ENCODE data around the gene RRAS. TPM values are rescaled to one million over a fixed set of nuclear protein-coding genes. Genes with fewer than 3 reads are reported as not detected.

The RRAS gene
- total and polyA plus RNA-seq, 8 donors, result 5.5 to 42.9 (median 9.5) TPM

DNA sequence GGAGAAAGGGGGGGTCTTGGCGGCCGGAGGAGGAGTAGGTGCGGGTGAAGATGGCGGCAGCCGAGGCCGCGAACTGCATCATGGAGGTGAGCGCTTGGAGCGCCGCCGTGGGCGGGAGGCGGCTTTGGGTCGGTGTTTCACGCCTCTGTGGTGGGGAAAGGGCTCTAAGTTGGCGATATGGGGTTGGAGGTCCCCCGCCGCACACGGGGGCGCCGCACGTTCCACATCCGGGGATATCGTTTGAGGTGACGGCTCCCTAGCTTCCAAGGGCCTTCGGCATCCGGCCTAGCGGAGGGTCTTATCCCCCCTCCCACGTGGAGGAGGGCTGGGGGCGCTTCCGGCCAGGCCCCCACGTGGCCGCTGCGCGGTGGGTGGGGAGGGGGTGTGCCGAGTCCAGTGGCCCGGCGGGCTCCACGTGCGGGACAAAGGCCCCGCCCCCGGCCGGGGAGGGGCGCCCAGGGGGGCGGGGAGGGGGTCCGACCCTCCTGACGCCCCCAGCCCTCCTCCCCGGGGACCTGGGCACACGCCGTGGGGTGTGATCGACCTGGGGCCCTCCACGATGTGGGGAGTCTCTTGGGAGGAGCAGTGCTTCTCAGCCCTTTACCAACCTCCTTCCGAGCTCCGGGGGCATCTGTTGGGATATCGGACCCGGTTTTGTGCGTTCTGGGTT is 37.4 kb upstream of the RRAS start, which contains the start of gene PRMT1:
Gene PRMT1 (plus strand): TSS at position 41 of the 670 bp plus-strand sequence. CDS start 10 bp downstream, at position 51.
- WGBS, 2 donors, result 0% methylated on average over 44 to 57 of the region's 57 CpGs
- Histone ChIP-seq H3K27me3 (no peaks in the 10 kb centered on the region), H3K4me3 (peak within 1 kb of the TSS; percentile 87 to 99 (median 94)), H3K9me3 (no peaks in the 10 kb centered on the region), H3K4me1 (peaks cover 0 to 21% (median 13%) of the 10 kb centered on the region in 3 donors), H3K36me3 (peaks cover 0 to 6% (median 0%) of the 10 kb centered on the region in 3 donors), H3K27ac (peak within 1 kb of the TSS; percentile 89 to 95 (median 92))
- peak in 4 of 6 donors; percentile 57 to 80 (median 70) for DNase-seq
- no peak for FAIRE-seq
- peak; percentile 8 to 14 (median 10) for ATAC-seq
- intact Hi-C loops (cut with DNase I), result loop anchor here in 1 of 3 donors (10.0 kb wide), 1 partner anchor 93 kb away; the partner anchor contains the start of genes NOSIP and PRRG2
- TF ChIP-seq, protein P1, sequence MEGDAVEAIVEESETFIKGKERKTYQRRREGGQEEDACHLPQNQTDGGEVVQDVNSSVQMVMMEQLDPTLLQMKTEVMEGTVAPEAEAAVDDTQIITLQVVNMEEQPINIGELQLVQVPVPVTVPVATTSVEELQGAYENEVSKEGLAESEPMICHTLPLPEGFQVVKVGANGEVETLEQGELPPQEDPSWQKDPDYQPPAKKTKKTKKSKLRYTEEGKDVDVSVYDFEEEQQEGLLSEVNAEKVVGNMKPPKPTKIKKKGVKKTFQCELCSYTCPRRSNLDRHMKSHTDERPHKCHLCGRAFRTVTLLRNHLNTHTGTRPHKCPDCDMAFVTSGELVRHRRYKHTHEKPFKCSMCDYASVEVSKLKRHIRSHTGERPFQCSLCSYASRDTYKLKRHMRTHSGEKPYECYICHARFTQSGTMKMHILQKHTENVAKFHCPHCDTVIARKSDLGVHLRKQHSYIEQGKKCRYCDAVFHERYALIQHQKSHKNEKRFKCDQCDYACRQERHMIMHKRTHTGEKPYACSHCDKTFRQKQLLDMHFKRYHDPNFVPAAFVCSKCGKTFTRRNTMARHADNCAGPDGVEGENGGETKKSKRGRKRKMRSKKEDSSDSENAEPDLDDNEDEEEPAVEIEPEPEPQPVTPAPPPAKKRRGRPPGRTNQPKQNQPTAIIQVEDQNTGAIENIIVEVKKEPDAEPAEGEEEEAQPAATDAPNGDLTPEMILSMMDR (IDR thresholded peaks at IDR 0.05), result no peak

DNA sequence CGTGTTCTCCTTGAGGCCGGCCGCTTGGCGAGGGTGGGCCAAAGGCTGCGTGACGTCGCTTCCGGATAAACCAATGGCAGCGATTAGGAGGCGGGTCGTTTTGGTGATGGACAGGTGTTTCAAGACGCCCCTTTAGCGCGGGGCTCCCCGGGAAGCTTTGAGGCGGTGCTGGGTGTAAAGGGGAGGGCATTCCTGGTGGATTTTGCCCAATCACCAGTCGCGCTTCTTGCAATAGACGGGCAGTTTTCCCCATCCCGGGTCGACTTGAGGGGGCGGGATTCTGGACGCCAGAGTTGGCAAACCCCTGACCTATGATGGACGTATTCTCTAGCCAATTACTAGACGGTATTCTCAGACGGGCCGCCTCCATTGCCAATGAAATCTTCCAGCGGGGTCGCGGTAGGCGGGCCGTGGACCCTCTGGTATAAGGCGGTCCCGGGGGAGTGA is 36.9 kb upstream of the RRAS start:
- Histone ChIP-seq H3K9me3 (no peaks in the 10 kb centered on the region), H3K27me3 (no peaks in the 10 kb centered on the region), H3K4me3 (peak overlapping the region; percentile 87 to 99 (median 94)), H3K4me1 (peaks cover 4 to 25% (median 17%) of the 10 kb centered on the region in 3 donors), H3K27ac (peak overlapping the region; percentile 89 to 95 (median 92)), H3K36me3 (peaks cover 0 to under 1% (median 0%) of the 10 kb centered on the region in 3 donors)
- peak; percentile 95 to 100 (median 100) for DNase-seq
- ATAC-seq, result peak; percentile 76 to 84 (median 80)
- intact Hi-C loops (cut with DNase I), result loop anchor here in 1 of 3 donors (10.0 kb wide), 1 partner anchor 92 kb away; the partner anchor contains the start of genes NOSIP and PRRG2
- TF ChIP-seq, protein P1 (IDR thresholded peaks at IDR 0.05), result no peak
- 0% methylated on average over 31 to 34 of the region's 34 CpGs for WGBS, 2 donors
- FAIRE-seq, result peak; percentile 99

DNA sequence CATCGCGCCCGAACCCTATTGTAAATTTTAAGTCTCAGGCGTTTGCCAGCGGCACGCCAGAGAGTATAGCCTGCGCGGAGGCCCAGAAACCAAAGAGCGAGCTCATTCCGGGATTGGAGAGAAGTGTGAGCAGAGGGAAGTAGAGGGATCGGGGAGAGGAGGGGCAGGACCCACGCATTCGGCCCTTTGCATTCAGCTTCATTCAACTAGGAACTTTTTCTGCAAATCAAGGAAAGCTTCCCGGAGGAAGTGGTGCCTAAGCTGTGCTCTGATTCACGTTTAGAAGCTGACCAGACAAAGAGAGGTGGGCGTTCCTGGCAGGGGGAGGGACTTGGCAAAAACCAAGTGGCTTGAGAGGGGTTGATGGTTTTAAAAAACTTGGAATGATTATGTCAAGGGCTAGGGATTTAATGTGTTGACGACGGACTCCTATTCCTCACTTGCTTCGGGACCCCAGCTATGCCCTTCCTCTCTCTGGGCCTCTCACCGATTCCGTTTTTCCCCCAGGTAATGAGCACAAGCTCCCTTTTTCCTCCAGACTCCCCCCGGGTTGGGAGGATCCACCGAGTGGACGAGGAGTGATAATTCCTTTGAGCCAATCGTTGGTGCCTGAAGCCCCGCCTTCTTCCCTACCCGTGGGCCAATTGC is 36.3 kb upstream of the RRAS start:
- intact Hi-C loops (cut with DNase I), result loop anchor here in 1 of 3 donors (10.0 kb wide), 1 partner anchor 91 kb away; the partner anchor contains the start of genes NOSIP and PRRG2
- FAIRE-seq (no peak), ATAC-seq (peak; percentile 56 to 65 (median 60)), DNase-seq (peak in 5 of 6 donors; percentile 85 to 90 (median 89))
- H3K4me3 ChIP-seq, result peak overlapping the region in 2 of 4 donors; percentile 20 to 39
- H3K27me3 ChIP-seq, result no peaks in the 10 kb centered on the region
- H3K4me1 ChIP-seq, result peaks cover 5 to 26% (median 17%) of the 10 kb centered on the region in 3 donors
- no peaks in the 10 kb centered on the region for H3K9me3 ChIP-seq
- 3 to 4% methylated on average over 27 of the region's 27 CpGs for WGBS, 2 donors
- peak overlapping the region; percentile 89 to 95 (median 92) for H3K27ac ChIP-seq
- no peaks in the 10 kb centered on the region for H3K36me3 ChIP-seq
- TF ChIP-seq, protein P1 (IDR thresholded peaks at IDR 0.05), result no peak

DNA sequence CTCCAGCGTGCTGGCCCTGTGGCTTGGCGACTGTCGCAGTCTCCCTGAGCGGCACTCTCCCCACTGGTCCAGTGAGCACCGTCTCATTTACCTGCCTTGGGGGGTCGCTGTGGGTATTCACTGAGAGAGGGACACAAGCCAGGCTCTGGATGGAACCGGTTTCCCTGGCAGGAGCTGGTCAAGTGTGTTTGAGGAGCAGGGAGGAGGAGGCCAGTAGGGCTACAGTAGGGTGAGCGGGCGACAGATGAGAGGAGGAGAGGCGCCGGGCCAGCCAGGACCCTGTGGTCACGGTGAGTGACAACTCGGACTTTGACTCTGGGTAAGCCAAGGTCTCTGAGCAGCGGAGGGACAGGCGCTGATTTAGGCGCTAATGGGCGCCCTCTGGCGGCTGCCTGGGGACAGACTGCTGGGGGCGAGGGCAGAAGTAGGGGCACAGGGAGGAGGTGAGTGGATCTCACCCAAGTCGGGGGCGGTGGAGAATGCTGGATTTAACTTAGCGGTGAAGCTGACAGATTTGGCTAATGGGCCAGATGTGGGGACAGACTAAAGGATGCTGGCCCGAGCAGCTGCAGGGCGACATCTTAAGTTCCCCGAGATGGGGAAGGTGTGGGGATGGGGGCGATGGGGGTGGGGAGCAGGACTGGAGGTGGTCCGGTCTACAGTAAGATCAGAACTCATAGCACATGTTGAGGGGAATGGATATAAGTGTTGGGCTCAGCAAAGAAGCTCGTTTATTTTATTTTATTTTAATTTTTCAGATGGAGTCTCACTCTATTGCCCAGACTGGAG is 32.4 kb upstream of the RRAS start:
- intact Hi-C loops (cut with DNase I), result loop anchor here in 1 of 3 donors (10.0 kb wide), 1 partner anchor 88 kb away; the partner anchor contains the start of genes NOSIP and PRRG2
- Histone ChIP-seq H3K4me1 (peaks cover 5 to 9% (median 8%) of the 10 kb centered on the region in 3 donors), H3K9me3 (no peaks in the 10 kb centered on the region), H3K4me3 (peak overlapping the region in 1 of 4 donors; percentile 27), H3K27ac (peak overlapping the region in 3 of 4 donors; percentile 55 to 77 (median 58)), H3K36me3 (no peaks in the 10 kb centered on the region), H3K27me3 (no peaks in the 10 kb centered on the region)
- peak; percentile 78 to 93 (median 82) for DNase-seq
- TF ChIP-seq, protein P1 (IDR thresholded peaks at IDR 0.05), result peak; percentile 85 to 95 (median 88)
- no peak for FAIRE-seq
- WGBS, 2 donors, result 12 to 18% methylated on average over 27 to 28 of the region's 28 CpGs
- ATAC-seq, result peak in 3 of 4 donors; percentile 28 to 45 (median 31)
